ENCODE measurements around the gene DOK4. TPM values are rescaled to one million over a fixed set of nuclear protein-coding genes. Genes with fewer than 3 reads are reported as not detected.

The DOK4 gene
- total and polyA plus RNA-seq, 2 of the 8 experiments (the other 6 are each of a cell fraction or from before 2014, with no cell fraction given): 24.0 to 28.9 TPM

DNA sequence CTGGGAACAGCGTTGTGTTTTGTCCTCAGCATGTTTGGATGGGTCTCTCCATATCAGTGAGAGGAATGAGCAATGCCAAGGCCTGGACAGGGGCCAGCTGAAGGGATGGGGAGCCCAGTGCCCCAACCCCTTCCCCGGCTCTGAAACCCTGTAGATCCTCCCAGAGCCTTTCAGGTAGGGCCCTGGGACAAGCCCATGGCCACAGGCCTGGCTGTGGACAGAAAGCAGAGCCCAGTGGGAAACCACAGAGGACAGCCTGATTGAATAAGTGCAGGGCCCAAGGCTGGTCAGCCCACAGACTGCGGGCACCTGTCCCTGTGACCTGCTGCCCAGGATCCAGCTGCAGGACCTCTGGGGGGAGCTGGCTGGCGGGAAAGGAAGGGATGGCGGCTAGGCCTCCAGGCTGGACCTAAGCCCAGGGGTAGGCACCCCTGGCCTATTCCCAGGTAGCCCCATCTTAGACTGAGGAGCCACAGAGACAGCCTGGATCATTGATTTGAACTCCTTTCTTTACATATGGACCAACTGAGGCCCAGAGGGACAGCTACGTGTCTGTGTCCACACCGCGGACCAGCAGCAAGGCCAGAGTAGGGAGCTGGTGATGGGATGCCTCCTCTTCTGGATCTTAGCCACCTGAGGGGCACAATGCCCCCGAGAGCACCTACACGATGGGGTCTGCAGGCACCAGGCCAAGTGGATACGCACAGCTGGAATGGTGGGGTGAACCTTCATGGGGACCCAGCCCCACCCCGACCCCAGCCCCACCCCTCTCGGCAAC is 48.8 kb upstream of the DOK4 start (continued):
- no peak for TF ChIP-seq CHD1 (IDR thresholded peaks at IDR 0.05; ENCODE audit: low read depth, low read length)
- TF ChIP-seq NRF1 (IDR thresholded peaks at IDR 0.05; ENCODE audit: low read depth, low read length): no peak
- TF ChIP-seq TEAD4 (IDR thresholded peaks at IDR 0.05; ENCODE audit: low read depth, low read length): no peak
- TF ChIP-seq, protein P1, sequence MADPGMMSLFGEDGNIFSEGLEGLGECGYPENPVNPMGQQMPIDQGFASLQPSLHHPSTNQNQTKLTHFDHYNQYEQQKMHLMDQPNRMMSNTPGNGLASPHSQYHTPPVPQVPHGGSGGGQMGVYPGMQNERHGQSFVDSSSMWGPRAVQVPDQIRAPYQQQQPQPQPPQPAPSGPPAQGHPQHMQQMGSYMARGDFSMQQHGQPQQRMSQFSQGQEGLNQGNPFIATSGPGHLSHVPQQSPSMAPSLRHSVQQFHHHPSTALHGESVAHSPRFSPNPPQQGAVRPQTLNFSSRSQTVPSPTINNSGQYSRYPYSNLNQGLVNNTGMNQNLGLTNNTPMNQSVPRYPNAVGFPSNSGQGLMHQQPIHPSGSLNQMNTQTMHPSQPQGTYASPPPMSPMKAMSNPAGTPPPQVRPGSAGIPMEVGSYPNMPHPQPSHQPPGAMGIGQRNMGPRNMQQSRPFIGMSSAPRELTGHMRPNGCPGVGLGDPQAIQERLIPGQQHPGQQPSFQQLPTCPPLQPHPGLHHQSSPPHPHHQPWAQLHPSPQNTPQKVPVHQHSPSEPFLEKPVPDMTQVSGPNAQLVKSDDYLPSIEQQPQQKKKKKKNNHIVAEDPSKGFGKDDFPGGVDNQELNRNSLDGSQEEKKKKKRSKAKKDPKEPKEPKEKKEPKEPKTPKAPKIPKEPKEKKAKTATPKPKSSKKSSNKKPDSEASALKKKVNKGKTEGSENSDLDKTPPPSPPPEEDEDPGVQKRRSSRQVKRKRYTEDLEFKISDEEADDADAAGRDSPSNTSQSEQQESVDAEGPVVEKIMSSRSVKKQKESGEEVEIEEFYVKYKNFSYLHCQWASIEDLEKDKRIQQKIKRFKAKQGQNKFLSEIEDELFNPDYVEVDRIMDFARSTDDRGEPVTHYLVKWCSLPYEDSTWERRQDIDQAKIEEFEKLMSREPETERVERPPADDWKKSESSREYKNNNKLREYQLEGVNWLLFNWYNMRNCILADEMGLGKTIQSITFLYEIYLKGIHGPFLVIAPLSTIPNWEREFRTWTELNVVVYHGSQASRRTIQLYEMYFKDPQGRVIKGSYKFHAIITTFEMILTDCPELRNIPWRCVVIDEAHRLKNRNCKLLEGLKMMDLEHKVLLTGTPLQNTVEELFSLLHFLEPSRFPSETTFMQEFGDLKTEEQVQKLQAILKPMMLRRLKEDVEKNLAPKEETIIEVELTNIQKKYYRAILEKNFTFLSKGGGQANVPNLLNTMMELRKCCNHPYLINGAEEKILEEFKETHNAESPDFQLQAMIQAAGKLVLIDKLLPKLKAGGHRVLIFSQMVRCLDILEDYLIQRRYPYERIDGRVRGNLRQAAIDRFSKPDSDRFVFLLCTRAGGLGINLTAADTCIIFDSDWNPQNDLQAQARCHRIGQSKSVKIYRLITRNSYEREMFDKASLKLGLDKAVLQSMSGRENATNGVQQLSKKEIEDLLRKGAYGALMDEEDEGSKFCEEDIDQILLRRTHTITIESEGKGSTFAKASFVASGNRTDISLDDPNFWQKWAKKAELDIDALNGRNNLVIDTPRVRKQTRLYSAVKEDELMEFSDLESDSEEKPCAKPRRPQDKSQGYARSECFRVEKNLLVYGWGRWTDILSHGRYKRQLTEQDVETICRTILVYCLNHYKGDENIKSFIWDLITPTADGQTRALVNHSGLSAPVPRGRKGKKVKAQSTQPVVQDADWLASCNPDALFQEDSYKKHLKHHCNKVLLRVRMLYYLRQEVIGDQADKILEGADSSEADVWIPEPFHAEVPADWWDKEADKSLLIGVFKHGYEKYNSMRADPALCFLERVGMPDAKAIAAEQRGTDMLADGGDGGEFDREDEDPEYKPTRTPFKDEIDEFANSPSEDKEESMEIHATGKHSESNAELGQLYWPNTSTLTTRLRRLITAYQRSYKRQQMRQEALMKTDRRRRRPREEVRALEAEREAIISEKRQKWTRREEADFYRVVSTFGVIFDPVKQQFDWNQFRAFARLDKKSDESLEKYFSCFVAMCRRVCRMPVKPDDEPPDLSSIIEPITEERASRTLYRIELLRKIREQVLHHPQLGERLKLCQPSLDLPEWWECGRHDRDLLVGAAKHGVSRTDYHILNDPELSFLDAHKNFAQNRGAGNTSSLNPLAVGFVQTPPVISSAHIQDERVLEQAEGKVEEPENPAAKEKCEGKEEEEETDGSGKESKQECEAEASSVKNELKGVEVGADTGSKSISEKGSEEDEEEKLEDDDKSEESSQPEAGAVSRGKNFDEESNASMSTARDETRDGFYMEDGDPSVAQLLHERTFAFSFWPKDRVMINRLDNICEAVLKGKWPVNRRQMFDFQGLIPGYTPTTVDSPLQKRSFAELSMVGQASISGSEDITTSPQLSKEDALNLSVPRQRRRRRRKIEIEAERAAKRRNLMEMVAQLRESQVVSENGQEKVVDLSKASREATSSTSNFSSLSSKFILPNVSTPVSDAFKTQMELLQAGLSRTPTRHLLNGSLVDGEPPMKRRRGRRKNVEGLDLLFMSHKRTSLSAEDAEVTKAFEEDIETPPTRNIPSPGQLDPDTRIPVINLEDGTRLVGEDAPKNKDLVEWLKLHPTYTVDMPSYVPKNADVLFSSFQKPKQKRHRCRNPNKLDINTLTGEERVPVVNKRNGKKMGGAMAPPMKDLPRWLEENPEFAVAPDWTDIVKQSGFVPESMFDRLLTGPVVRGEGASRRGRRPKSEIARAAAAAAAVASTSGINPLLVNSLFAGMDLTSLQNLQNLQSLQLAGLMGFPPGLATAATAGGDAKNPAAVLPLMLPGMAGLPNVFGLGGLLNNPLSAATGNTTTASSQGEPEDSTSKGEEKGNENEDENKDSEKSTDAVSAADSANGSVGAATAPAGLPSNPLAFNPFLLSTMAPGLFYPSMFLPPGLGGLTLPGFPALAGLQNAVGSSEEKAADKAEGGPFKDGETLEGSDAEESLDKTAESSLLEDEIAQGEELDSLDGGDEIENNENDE (IDR thresholded peaks at IDR 0.05; ENCODE audit: insufficient replicate concordance, low read length): no peak

All from H1 (cell line).